ENCODE data around the gene IQGAP2. TPM values are rescaled to one million over a fixed set of nuclear protein-coding genes. Genes with fewer than 3 reads are reported as not detected.

IQGAP2 gene
- total and polyA plus RNA-seq, 9 of the 15 experiments (the other 6 are each of a cell fraction or from before 2014, with no cell fraction given) = 8.7 to 23.2 (median 17.4) TPM

GRCh38 chr5:76372323-76373054 is 30.6 kb upstream of the IQGAP2 start (continued):
- TF ChIP-seq WHSC1 (IDR thresholded peaks at IDR 0.05; ENCODE audit: low read length) = no peak
- TF ChIP-seq ZNF764 (CRISPR knock-in tag; IDR thresholded peaks at IDR 0.05; ENCODE audit: low read depth) = 0 out of 2 replicates have a peak, but pooled peaks have one; percentile 21
- peak; percentile 99 for TF ChIP-seq BACH1 (tag; IDR thresholded peaks at IDR 0.05)
- TF ChIP-seq RBFOX2 (IDR thresholded peaks at IDR 0.05; ENCODE audit: low read depth, low read length) = no peak
- 0 out of 2 replicates have a peak, but pooled peaks have one; percentile 11 for TF ChIP-seq DNMT1 (IDR thresholded peaks at IDR 0.05)
- TF ChIP-seq TEAD1 (CRISPR knock-in tag; IDR thresholded peaks at IDR 0.05) = peak in 1 of 2 experiments; percentile 70; a peak in 2 of 4 replicates
- TF ChIP-seq CHCHD3 (CRISPR knock-in tag; IDR thresholded peaks at IDR 0.05) = 0 out of 2 replicates have a peak, but pooled peaks have one; percentile 58
- no peak for TF ChIP-seq NR2C2 (CRISPR knock-in tag; IDR thresholded peaks at IDR 0.05)
- TF ChIP-seq NR2C2 (tag; IDR thresholded peaks at IDR 0.05) = peak; percentile 64
- no peak for TF ChIP-seq POLR3G (IDR thresholded peaks at IDR 0.05; ENCODE audit: extremely low read depth, insufficient read length, insufficient replicate concordance)
- TF ChIP-seq NR0B1 (IDR thresholded peaks at IDR 0.05; ENCODE audit: partially characterized antibody) = no peak
- no peak for TF ChIP-seq FUS (optimal IDR thresholded peaks at IDR 0.05; ENCODE audit: low read depth, low read length)
- no peak for TF ChIP-seq NR4A1 (CRISPR knock-in tag; IDR thresholded peaks at IDR 0.05)
- TF ChIP-seq NR4A1 (tag; IDR thresholded peaks at IDR 0.05) = 0 out of 2 replicates have a peak, but pooled peaks have one; percentile 62
- peak; percentile 52; the same call in 1 of the 2 replicates for TF ChIP-seq PYGO2 (tag; IDR thresholded peaks at IDR 0.05)
- no peak; the same call in 1 of the 2 replicates for TF ChIP-seq MYNN (IDR thresholded peaks at IDR 0.05)
- TF ChIP-seq MYNN (CRISPR knock-in tag; IDR thresholded peaks at IDR 0.05) = no peak
- TF ChIP-seq ZNF324 (CRISPR knock-in tag; IDR thresholded peaks at IDR 0.05) = no peak
- TF ChIP-seq SMARCE1 (IDR thresholded peaks at IDR 0.05) = peak; percentile 99
- TF ChIP-seq ZNF778 (CRISPR knock-in tag; IDR thresholded peaks at IDR 0.05) = no peak
- TF ChIP-seq E2F8 (IDR thresholded peaks at IDR 0.05; ENCODE audit: low read depth, partially characterized antibody) = no peak
- no peak for TF ChIP-seq PTTG1 (tag; IDR thresholded peaks at IDR 0.05; ENCODE audit: low read depth)
- TF ChIP-seq ELF4 (CRISPR knock-in tag; IDR thresholded peaks at IDR 0.05) = peak; percentile 80; the same call in 1 of the 2 replicates
- TF ChIP-seq BMI1 (IDR thresholded peaks at IDR 0.05; ENCODE audit: low read length) = no peak
- TF ChIP-seq CGGBP1 (CRISPR knock-in tag; IDR thresholded peaks at IDR 0.05) = no peak
- TF ChIP-seq SRSF3 (IDR thresholded peaks at IDR 0.05; ENCODE audit: insufficient read depth, low read length) = no peak
